Stimulated activated CD4-positive, alpha-beta T cell treated with anti-CD3 and anti-CD28 coated beads, Interleukin-2, amount 100 ng/mL, for 48 hours (primary cell): ENCODE results near the gene NXN.

Experiments
- DNase-seq, 2 donors: peaks; one replicate each; pipeline ENCODE4 v3.0.0-alpha.2; 2020

NXN gene

DNA sequence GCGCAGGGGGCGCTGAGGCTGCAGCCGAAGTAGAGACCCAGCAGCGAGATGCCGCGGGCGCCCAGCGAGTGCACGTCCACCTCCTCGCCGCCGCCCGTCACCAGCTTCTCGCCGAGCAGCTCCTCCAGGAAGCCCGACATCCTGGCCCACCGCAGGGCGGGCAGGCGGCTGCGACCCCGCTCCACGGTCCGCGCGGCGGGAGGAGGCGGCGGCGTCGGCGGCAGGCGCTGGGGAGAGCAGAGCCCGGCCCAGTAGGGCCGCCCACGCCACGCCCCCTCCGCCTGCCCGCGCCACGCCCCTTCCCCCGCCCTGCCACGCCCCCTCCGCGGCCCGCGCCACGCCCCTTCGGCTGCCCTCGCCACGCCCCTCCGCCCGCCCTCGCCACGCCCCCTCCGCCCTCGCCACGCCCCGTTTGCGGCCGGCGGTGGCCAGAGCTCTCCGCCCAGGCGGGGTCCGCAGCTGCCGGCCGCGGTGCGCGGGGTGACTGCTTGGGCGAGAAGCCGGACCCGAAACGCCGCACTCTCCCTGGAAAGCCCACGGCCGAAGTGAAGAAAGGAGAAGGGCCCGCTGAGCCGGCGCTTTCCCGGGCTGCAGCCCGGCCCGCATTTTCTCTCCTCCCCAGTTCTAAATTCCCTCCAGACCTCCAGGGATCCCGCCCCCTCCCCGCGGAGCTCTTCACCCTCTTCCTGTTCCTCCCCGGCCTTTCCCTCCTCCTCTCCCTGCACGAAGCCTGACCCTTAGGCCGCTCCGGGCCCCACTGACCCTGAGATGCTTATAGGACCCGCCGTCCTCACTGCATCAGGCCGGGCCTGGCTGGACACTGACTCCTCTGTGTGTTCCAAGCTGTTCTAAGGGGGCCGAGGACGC is at the start of gene NXN:
TSS of gene NXN (minus strand) at position 238 of the 867 bp plus-strand sequence.
- peak; percentile 89 to 94 for DNase-seq

- DNase-seq: no peak
These were observed 47.5 kb upstream of the NXN start for GRCh38 chr17:1027044-1027443.

- no peak for DNase-seq
These were observed 47.0 kb upstream of the NXN start for GRCh38 chr17:1026599-1026975.

- DNase-seq: no peak
These were observed 46.4 kb upstream of the NXN start for GRCh38 chr17:1025733-1026598.

DNA sequence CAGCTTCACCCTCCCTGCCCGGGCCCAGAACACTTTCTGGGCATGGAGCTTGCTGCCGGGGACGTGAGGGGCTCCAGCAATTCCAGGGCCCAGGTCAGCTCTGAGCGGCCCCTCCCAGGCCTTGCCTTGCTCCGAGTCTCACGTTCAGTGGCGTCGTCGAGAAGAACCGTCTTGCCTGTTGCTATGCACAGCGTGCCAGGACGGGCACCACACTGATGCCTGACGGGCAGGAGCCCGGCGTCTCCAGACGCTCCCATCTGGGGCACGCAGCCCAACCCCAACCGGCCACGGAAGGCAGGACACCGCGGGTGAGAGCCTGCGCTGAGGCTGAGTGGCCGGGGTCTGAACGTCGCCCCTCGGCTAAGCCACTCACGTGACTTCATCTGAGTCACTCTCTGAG is 44.5 kb upstream of the NXN start:
- DNase-seq: no peak

GRCh38 chr17:1022278-1023024 is 42.9 kb upstream of the NXN start:
- no peak for DNase-seq

GRCh38 chr17:1021147-1021546 is 41.6 kb upstream of the NXN start:
- DNase-seq: no peak

- DNase-seq: no peak
These were observed 39.9 kb upstream of the NXN start for GRCh38 chr17:1019451-1019850.

GRCh38 chr17:1018547-1018946 is 39.0 kb upstream of the NXN start:
- DNase-seq: no peak

GRCh38 chr17:1013729-1014090 is 34.1 kb upstream of the NXN start:
- no peak for DNase-seq

- DNase-seq: no peak
These were observed 33.5 kb upstream of the NXN start for GRCh38 chr17:1012823-1013728.

GRCh38 chr17:1011760-1012735 is 32.5 kb upstream of the NXN start:
- DNase-seq: no peak

GRCh38 chr17:1011138-1011537 is 31.6 kb upstream of the NXN start:
- no peak for DNase-seq

GRCh38 chr17:1010586-1010985 is 31.0 kb upstream of the NXN start:
- DNase-seq: no peak

- no peak for DNase-seq
These were observed 30.5 kb upstream of the NXN start for GRCh38 chr17:1010086-1010450.

DNA sequence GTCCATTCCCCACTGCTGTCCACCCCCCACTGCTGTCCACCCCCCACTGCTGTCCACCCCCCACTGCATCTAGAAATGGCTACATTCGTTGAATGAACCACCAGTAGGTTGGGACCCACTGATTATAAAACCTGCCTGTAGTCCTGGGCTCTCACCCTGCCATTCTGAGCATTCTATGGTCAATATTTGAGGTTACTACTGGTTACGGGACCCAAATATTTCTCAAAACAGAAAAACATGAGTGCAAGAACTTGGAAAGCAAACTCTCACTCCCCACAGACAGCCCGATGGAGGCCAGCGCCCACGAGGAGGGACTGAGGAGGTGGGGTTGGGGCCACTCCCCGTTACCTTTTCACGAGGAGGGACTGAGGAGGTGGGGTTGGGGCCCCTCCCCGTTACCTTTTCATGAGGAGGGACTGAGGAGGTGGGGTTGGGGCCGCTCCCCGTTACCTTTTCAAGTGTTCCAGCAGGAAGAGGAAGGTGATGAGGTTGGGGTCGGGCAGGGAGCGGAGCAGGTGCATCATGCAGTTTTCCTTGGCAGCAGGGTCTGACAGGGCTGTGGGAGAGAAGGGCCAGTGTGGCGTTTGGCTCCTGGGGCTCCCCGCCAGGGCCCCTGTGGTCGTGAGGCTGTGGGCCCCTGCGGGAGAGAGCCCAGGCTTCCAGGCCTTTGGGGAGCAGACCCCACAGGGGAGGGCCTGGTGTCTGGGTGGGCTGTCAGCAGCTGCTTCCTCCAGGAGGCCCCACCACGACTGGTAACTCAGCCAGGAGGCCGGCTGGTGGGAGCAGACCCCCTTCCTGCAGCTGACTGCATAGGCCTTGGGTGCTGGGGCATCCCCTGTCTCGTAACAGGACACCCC is 29.9 kb upstream of the NXN start:
- DNase-seq: no peak

GRCh38 chr17:1008008-1008761 is 28.6 kb upstream of the NXN start:
- DNase-seq: no peak

- no peak for DNase-seq
These were observed 27.9 kb upstream of the NXN start for GRCh38 chr17:1007310-1008007.

DNA sequence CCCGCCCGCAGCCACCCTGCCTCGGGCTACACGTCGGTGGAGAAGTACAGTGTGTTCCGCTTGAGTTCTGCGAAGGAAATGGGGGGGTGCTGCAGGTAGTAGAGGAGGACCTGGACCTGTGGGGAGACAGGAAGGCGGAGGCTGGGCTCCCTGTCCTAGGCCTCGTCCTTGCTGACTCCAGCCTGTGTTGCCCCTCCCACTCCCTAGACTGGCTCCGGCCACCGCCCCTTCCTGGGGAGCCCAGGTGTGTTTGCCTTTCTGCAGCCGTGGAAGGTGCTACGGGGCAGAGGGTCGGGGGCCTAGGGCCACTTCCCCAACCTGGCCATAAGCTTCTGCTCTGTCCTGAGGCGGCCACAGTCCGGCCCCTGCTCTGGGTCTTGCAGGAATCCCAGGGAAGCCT is 26.5 kb upstream of the NXN start:
- DNase-seq: no peak
